ENCODE results near the gene SYNM.

SYNM gene, protein sequence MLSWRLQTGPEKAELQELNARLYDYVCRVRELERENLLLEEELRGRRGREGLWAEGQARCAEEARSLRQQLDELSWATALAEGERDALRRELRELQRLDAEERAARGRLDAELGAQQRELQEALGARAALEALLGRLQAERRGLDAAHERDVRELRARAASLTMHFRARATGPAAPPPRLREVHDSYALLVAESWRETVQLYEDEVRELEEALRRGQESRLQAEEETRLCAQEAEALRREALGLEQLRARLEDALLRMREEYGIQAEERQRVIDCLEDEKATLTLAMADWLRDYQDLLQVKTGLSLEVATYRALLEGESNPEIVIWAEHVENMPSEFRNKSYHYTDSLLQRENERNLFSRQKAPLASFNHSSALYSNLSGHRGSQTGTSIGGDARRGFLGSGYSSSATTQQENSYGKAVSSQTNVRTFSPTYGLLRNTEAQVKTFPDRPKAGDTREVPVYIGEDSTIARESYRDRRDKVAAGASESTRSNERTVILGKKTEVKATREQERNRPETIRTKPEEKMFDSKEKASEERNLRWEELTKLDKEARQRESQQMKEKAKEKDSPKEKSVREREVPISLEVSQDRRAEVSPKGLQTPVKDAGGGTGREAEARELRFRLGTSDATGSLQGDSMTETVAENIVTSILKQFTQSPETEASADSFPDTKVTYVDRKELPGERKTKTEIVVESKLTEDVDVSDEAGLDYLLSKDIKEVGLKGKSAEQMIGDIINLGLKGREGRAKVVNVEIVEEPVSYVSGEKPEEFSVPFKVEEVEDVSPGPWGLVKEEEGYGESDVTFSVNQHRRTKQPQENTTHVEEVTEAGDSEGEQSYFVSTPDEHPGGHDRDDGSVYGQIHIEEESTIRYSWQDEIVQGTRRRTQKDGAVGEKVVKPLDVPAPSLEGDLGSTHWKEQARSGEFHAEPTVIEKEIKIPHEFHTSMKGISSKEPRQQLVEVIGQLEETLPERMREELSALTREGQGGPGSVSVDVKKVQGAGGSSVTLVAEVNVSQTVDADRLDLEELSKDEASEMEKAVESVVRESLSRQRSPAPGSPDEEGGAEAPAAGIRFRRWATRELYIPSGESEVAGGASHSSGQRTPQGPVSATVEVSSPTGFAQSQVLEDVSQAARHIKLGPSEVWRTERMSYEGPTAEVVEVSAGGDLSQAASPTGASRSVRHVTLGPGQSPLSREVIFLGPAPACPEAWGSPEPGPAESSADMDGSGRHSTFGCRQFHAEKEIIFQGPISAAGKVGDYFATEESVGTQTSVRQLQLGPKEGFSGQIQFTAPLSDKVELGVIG (N-terminal part only)

DNA sequence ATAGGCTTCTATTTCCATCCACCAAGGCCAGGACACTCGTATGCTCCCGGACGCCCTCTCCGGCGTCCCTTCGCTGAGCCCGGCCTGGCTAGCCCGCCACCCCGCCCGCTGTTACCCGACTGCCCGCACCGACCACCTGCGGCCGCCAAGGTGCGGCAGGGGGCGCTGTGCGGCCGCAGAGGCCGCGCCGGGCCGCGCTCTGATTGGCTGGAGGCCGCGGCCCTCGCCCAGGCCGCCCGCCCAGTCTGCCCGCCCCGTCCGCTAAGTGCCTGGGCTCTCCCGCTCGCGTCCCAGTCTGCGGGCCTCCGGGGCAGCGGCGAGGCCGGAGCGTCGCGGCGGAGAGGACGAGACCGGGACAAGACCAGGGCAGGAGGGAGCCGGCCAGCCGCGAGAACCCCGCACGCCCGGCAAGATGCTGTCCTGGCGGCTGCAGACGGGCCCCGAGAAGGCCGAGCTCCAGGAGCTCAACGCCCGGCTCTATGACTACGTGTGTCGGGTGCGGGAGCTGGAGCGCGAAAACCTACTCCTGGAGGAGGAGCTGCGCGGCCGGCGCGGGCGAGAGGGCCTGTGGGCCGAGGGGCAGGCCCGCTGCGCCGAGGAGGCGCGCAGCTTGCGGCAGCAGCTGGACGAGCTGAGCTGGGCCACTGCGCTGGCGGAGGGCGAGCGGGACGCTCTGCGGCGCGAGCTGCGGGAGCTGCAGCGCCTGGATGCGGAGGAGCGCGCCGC, at the start of gene SYNM:
SYNM (plus strand) TSS at position 293 of the 726 bp plus-strand sequence; CDS start at position 413, 120 bp downstream.
- Histone ChIP-seq H3K27ac (ENCODE audit: low read depth, low read length) (no peak within 1 kb of the TSS), H4K20me1 (ENCODE audit: control insufficient read depth, insufficient read depth, low read depth, low read length) (no peaks in the 10 kb centered on the region), H3K9me3 (ENCODE audit: control insufficient read depth, insufficient read depth, low read length) (no peaks in the 10 kb centered on the region), H3K27me3 (ENCODE audit: control insufficient read depth, low read length) (peaks cover 6% of the 10 kb centered on the region; the same call in 1 of the 2 replicates), H3K36me3 (ENCODE audit: control insufficient read depth, low read length) (no peaks in the 10 kb centered on the region), H3K79me2 (ENCODE audit: control insufficient read depth, low read length) (no peaks in the 10 kb centered on the region), H3F3A (ENCODE audit: control insufficient read depth, insufficient read depth) (no peaks in the 10 kb centered on the region), H3K4me3 (ENCODE audit: low read length) (no peak within 1 kb of the TSS), H3K9me2 (replicated peaks; ENCODE audit: control insufficient read depth, low read length) (no peaks in the 10 kb centered on the region), H3K4me1 (ENCODE audit: control insufficient read depth, low read length) (no peaks in the 10 kb centered on the region), H3K4me2 (ENCODE audit: low read length) (no peak within 1 kb of the TSS)
- TF ChIP-seq, protein P1, sequence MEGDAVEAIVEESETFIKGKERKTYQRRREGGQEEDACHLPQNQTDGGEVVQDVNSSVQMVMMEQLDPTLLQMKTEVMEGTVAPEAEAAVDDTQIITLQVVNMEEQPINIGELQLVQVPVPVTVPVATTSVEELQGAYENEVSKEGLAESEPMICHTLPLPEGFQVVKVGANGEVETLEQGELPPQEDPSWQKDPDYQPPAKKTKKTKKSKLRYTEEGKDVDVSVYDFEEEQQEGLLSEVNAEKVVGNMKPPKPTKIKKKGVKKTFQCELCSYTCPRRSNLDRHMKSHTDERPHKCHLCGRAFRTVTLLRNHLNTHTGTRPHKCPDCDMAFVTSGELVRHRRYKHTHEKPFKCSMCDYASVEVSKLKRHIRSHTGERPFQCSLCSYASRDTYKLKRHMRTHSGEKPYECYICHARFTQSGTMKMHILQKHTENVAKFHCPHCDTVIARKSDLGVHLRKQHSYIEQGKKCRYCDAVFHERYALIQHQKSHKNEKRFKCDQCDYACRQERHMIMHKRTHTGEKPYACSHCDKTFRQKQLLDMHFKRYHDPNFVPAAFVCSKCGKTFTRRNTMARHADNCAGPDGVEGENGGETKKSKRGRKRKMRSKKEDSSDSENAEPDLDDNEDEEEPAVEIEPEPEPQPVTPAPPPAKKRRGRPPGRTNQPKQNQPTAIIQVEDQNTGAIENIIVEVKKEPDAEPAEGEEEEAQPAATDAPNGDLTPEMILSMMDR (IDR thresholded peaks at IDR 0.05; ENCODE audit: low read depth, low read length, poor library complexity, severe bottlenecking): no peak
- no peak for TF ChIP-seq EZH2phosphoT487 (IDR thresholded peaks at IDR 0.05; ENCODE audit: borderline replicate concordance, low read length)

DNA sequence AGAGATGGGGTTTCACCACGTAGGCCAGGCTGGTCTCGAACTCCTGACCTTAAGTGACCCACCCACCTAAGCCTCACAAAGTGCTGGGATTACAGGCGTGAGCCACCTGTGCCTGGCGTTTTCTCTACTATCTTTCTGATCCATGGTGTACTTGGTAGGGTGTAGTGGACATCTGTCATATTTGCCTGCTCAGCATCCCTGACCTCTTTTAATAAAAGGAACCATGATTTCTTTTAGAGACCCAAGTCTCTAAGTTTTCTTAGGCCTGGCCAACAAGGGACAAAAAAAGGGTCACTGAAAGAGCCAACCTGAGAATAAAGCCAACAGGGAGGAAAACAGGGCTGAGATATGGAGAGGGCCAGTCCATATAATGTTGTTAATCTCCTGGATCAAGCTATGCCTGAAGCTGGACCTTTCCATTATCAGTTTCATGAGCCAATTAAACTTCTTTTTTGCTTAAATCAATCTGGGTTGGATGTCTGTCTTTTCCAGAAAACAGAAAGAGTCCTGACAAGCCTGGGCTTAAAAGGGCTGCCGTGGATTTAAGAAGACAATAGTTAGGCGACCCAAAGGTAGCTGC, 49.2 kb upstream of the SYNM start:
- H3K27ac ChIP-seq (ENCODE audit: low read depth, low read length): no peak overlapping the region
- no peaks in the 10 kb centered on the region for H3K36me3 ChIP-seq (ENCODE audit: control insufficient read depth, low read length)
- no peak overlapping the region for H3K4me3 ChIP-seq (ENCODE audit: low read length)
- no peaks in the 10 kb centered on the region for H3K4me1 ChIP-seq (ENCODE audit: control insufficient read depth, low read length)
- peaks cover 17% of the 10 kb centered on the region for H3K27me3 ChIP-seq (ENCODE audit: control insufficient read depth, low read length)
- no peak for TF ChIP-seq EZH2phosphoT487 (IDR thresholded peaks at IDR 0.05; ENCODE audit: borderline replicate concordance, low read length)
- TF ChIP-seq, protein P1 (IDR thresholded peaks at IDR 0.05; ENCODE audit: low read depth, low read length, poor library complexity, severe bottlenecking): no peak
- H3K9me2 ChIP-seq (replicated peaks; ENCODE audit: control insufficient read depth, low read length): no peaks in the 10 kb centered on the region
- no peaks in the 10 kb centered on the region for H4K20me1 ChIP-seq (ENCODE audit: control insufficient read depth, insufficient read depth, low read depth, low read length)
- H3K9me3 ChIP-seq (ENCODE audit: control insufficient read depth, insufficient read depth, low read length): no peaks in the 10 kb centered on the region
- H3K79me2 ChIP-seq (ENCODE audit: control insufficient read depth, low read length): no peaks in the 10 kb centered on the region
- H3K4me2 ChIP-seq (ENCODE audit: low read length): no peak overlapping the region
- H3F3A ChIP-seq (ENCODE audit: control insufficient read depth, insufficient read depth): no peaks in the 10 kb centered on the region

DNA sequence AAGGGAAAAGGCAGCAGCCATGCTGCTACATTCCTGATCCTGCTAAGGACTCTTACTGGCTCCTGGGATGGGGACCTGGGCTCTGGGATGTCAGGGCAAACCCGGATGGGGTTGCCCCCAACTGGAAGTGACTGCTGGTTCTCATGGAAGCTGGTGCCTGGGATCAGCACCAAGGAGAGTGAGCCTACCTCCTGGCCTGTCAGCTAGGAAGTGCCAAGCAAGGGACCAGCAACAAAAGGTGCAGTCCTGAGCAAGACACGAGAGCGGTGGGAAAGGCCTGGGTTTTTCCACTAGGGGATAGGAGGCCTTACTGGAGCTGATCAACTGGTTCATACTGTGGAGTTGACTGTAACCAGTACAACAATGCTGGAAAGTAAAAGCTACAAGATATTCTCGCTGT, 47.9 kb upstream of the SYNM start:
- Histone ChIP-seq H3K36me3 (ENCODE audit: control insufficient read depth, low read length) (no peaks in the 10 kb centered on the region), H3K4me3 (ENCODE audit: low read length) (no peak overlapping the region), H3K9me2 (replicated peaks; ENCODE audit: control insufficient read depth, low read length) (no peaks in the 10 kb centered on the region), H3K27me3 (ENCODE audit: control insufficient read depth, low read length) (peaks cover 17% of the 10 kb centered on the region), H3K4me1 (ENCODE audit: control insufficient read depth, low read length) (no peaks in the 10 kb centered on the region), H3F3A (ENCODE audit: control insufficient read depth, insufficient read depth) (no peaks in the 10 kb centered on the region), H3K4me2 (ENCODE audit: low read length) (no peak overlapping the region), H3K27ac (ENCODE audit: low read depth, low read length) (no peak overlapping the region), H4K20me1 (ENCODE audit: control insufficient read depth, insufficient read depth, low read depth, low read length) (no peaks in the 10 kb centered on the region), H3K79me2 (ENCODE audit: control insufficient read depth, low read length) (no peaks in the 10 kb centered on the region), H3K9me3 (ENCODE audit: control insufficient read depth, insufficient read depth, low read length) (no peaks in the 10 kb centered on the region)
- TF ChIP-seq EZH2phosphoT487 (IDR thresholded peaks at IDR 0.05; ENCODE audit: borderline replicate concordance, low read length): no peak
- TF ChIP-seq, protein P1 (IDR thresholded peaks at IDR 0.05; ENCODE audit: low read depth, low read length, poor library complexity, severe bottlenecking): no peak
